NCI-H510A (cell line): ENCODE measurements around the gene POLE.
A peak's percentile ranks its signal among the peaks of the same experiment; 100 is the strongest.

Experiments used
- DNase-seq: peaks from one replicate; lab custom pipeline; 2025; lab: John Stamatoyannopoulos, UW

POLE gene

DNA sequence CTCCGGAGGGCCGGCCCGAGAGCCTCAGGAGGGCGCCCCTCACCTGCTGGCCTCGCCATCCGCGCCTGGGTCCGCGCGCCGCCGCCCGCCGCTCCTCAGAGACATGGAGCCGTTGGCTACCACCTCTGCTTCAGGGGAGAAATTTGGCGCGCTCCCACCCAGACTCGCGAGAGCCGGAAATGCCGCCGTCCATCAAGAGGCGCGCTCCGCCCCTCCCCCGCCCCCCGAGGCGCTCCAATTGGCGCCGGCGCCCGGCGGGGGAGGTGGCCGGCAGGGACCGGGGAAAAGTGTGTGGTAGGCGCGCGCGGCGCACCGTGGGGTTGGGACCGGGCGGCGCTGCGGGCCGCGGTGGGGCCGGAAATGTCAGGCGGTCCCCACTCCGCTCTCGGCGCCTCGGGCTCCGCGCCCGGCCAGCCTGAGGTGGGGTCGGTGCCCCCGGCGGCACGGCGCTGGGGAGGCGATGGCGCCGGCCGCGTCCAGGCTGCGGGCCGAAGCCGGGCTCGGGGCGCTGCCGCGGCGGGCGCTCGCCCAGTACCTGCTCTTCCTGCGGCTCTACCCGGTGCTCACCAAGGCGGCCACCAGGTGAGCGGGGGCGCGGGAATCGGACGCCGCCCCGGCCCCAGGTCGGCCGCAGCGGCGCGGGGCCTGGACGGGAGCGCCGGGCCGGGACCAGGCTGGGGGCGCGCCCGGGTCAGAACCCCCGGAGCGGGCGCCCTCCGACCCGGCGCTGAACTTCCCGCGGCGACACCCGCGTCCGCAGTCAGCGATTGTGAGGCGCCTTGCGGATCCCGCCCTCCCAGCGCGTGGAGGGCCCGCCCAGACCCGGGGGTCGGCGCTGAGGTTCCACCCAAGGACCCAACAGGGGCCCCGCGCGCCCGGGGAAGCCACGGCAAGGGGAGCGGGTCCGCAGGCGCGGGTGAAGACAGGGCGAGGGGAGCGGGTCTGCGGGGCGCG, at the start of gene POLE, which contains the start of gene PXMP2:
POLE (minus strand) TSS at position 132 of the 954 bp plus-strand sequence; CDS start at position 105, 27 bp downstream.
PXMP2 (plus strand) TSS at position 377 of the 954 bp plus-strand sequence; CDS start at position 461, 84 bp downstream.
- peak; percentile 97 for DNase-seq

GRCh38 chr12:132736913-132737312, 49.8 kb upstream of the POLE start:
- no peak for DNase-seq

GRCh38 chr12:132736378-132736777, 49.2 kb upstream of the POLE start:
- no peak for DNase-seq

- DNase-seq = no peak
These were observed 48.4 kb upstream of the POLE start for GRCh38 chr12:132735496-132735895.

GRCh38 chr12:132734206-132734605, 47.1 kb upstream of the POLE start:
- no peak for DNase-seq

DNA sequence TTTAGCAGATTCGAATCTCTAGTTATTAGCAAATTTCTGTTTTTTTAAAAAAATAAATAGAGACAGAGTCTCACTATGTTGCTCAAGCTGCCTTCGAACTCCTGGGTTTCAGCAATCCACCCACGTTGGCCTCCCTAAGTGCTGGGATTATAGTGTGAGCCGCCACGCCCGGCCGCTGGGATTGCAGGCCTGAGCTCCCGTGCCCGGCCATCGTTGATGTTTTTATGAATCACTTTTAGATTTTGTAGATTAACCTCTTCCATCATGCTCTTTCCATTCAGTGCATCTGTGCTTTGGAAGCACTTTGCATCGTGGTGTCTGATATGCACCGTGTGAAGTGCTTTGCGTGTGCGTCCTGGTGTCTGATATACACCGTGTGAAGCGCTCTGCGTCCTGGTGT, 44.4 kb upstream of the POLE start:
- DNase-seq = no peak

- DNase-seq = no peak
These were observed 43.2 kb upstream of the POLE start for GRCh38 chr12:132730353-132730752.

DNA sequence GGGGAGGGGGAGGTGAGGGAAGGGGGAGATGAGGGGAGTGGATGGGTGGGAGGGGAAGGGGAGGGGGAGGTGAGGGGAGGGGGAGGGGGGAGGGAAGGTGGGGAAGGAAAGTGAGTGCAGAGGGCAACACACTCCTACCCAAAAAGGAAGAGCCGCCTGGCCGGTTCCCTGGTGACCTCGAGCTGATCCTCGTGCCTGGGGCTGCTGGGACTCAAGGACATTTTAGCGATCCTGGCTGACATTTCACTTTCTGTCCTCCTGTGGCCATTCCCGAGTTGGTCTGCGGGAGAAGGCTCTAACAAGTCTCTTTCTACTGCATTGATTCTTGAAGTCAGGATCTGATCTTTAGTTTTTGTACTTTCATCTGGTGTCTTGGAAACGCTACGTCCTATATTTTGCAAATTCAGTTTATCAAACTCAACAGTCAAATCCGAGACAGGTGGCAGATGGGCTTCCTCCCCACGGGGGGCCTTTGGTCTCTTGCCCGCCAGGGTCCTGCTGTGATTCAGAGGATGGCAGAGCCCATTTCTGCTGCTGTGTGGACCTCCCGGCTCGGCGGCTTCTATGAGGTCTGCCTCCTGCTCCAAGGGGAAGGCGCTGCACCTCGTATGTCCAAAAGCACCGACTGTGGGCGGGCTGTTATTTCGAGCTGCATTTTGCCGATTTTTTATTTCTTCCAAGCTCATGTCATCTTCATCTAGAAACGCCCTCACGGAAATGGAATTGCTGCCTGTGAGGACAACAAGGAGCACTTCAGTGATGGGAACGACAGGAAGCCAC, 42.6 kb upstream of the POLE start:
- DNase-seq = no peak

DNA sequence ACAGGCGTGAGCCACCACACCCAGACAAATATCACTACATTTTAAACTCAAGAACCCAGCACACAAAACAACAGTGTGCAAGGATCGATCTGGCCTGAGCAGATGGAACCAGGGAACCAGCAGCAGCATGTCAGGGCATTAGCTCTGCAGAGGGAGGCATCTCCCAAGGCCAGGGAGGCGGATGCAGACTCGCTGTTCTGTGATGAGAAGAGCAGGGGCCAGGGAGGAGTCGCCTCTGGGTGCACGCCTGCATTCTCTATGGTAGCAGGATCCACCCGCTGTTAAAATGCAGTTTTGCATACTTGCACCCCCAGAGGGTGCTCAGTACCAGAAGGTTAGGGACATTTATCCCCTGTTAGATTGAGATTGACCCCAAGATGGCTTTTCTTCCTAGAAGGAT, 41.4 kb upstream of the POLE start:
- DNase-seq = no peak

DNA sequence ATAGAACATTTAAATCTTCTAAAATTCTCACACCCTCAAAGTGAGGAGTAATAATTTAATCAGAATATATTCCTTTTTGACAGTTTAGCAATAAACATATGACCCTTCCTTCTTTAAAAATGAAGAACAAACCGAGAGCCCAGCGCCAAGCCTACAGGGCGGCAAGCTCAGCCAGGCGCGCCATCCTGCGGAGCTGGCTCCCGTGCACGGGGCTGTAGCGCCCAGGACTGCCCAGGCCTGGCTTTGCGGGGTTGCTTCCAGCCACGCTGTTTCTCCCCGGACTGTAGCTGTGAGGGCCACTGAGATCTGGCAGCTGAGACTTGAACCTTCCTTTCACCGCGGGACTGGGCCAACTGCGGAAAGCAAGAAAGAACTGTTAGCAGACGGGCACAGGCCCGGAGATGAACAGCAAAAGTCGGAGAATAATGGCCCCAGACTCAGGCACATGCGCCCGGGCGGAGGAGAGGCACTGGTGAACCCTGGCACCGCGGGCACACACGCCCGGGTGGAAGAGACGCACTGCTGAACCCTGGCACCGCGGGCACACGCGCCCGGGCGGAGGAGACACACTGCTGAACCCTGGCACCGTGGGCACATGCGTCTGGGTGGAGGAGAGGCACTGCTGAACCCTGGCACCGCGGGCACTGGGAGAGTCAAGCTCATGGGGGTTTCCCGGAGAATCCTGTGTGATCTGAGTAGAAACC, 40.1 kb upstream of the POLE start:
- DNase-seq = no peak

GRCh38 chr12:132726386-132726785, 39.2 kb upstream of the POLE start:
- no peak for DNase-seq

DNA sequence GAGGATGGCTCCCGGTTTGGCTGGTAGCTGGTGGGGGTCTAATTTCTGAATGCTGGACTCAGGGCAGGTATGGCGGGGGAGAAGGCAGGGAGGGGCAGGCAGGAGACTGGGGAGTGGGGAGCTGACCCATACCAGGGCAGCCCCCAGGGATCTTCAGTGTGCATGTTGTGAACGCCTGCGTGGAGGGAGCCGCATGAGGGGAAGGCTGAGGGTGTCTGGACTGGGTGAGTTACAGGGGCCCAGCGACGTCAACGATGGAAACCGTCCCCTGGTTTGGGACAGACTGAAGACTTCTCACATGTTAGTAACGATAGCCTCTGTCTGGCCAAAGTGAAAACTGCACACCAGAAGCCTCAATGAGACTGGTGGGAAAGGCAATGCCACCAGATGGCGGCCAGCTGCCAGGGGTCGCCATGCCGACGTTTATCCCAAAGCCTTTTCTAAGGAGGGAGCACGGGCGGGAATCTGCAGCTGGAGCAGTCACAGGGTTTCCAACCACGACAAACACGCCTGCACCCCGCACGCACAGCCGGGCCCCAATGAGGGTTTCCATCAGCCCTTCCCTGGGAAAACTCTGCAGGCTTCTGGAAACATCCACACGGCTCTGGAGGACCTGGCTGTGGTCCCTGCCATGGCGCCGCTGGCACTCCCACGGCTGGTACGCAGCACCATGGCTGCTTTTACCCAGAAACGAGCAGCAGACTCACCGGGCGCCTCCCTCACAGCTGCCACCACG, 37.5 kb upstream of the POLE start:
- DNase-seq = no peak

- no peak for DNase-seq
These were observed 36.6 kb upstream of the POLE start for GRCh38 chr12:132723764-132724140.

DNA sequence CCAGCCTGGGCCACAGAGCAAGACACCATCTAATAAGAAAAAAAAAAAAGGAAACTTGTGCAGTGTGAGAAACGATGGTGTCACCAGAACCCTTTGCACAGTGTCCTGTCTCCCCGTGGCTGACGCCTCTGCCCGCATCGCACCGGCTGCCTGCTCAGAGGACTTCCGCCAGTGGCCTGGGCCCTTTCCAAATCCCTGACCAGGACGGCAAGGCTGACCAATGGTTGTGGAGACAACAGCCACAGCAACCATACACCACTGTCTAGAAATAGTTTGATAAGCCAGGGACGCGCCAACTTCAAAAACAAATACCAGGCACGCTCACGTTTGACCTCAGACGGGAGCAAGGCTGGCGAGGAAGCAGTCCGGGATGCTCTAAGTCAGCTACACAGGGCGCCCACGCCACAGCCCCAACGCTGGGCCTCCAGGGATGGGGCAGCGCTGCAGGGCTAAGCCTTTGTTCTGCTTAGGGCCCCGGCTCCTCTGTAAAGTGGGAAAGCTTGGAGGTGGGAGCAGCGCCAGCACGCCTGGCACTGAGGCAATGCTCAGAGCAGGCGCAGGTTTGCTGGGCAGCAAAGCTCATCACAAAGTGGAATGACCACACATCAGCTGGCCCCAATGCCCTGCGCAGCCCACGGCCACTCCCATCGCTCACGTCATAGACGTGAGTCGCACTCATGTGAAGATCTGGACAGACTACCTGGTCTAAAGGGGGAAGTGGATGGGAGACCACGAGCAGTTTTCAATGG, 36.0 kb upstream of the POLE start:
- no peak for DNase-seq

GRCh38 chr12:132720606-132721345, 33.6 kb upstream of the POLE start:
- DNase-seq = no peak

- DNase-seq = no peak
These were observed 32.8 kb upstream of the POLE start for GRCh38 chr12:132719954-132720324.

GRCh38 chr12:132719141-132719953, 32.2 kb upstream of the POLE start:
- no peak for DNase-seq

- no peak for DNase-seq
These were observed 31.5 kb upstream of the POLE start for GRCh38 chr12:132718644-132719043.
